ENCODE data around the gene TPT1. TPM values are rescaled to one million over a fixed set of nuclear protein-coding genes. Genes with fewer than 3 reads are reported as not detected.
A peak's percentile ranks its signal among the peaks of the same experiment; 100 is the strongest.

TPT1 gene
- total and polyA plus RNA-seq, 2 of the 13 experiments (the other 11 are each of a cell fraction or from before 2014, with no cell fraction given) = 2,953 to 3,594 TPM

DNA sequence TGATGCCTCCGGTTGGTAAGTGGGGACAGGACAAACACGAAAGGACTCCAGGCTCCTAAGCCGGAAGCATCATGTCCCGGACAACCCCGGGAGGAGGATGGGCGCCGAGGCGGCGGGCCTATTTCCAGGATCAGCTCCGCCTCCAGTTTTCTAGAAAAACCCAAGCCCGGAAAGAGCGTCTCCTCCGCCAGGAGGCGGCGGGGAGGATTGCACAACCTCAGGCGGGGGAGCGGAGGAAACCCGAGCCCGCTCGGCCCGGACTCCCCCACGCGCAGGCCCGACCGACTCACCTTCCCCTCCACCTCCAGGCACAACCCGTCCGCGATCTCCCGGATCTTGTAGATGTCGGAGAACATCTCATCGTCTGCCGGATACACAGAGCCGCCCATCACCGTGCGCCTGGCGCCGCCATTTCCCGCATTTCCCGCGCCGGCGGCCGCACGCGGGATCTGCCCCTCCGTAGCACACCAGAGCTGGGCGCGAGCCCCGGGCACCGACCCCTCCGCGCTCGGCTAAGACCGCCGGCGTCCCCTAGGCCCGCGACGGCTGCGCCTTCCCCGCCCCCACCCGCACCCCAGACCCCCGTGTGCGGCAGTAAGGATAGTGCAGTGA, 455 bp downstream of the TPT1 start:
- POLR2A ChIA-PET = interaction anchor here (0.6 to 3.7 kb wide), 16 partner anchors 9 to 263 kb away, joined by 3 to 73 read pairs (median 11); partner anchors contain the start of genes COG3 and SLC25A30
- peak; percentile 77 for DNase-seq (ENCODE audit: low spot score)
- TF ChIP-seq NR2F2 (IDR thresholded peaks at IDR 0.05; ENCODE audit: borderline replicate concordance, low read depth) (no peak), SMAD1 (CRISPR knock-in tag; IDR thresholded peaks at IDR 0.05; ENCODE audit: borderline replicate concordance, low read depth) (peak; percentile 33; the same call in 1 of the 2 replicates), ZNF17 (CRISPR knock-in tag; IDR thresholded peaks at IDR 0.05) (no peak), CAMTA2 (CRISPR knock-in tag; IDR thresholded peaks at IDR 0.05; ENCODE audit: borderline replicate concordance) (no peak), SKI (IDR thresholded peaks at IDR 0.05; ENCODE audit: partially characterized antibody) (peak; percentile 58), MXI1 (IDR thresholded peaks at IDR 0.05; ENCODE audit: borderline replicate concordance, low read depth, low read length) (peak; percentile 61; the same call in 1 of the 3 replicates), ELF1 (CRISPR knock-in tag; IDR thresholded peaks at IDR 0.05) (peak; percentile 52)
- TF ChIP-seq, protein P1, sequence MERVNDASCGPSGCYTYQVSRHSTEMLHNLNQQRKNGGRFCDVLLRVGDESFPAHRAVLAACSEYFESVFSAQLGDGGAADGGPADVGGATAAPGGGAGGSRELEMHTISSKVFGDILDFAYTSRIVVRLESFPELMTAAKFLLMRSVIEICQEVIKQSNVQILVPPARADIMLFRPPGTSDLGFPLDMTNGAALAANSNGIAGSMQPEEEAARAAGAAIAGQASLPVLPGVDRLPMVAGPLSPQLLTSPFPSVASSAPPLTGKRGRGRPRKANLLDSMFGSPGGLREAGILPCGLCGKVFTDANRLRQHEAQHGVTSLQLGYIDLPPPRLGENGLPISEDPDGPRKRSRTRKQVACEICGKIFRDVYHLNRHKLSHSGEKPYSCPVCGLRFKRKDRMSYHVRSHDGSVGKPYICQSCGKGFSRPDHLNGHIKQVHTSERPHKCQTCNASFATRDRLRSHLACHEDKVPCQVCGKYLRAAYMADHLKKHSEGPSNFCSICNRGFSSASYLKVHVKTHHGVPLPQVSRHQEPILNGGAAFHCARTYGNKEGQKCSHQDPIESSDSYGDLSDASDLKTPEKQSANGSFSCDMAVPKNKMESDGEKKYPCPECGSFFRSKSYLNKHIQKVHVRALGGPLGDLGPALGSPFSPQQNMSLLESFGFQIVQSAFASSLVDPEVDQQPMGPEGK (CRISPR knock-in tag; IDR thresholded peaks at IDR 0.05) = peak; percentile 48
- TF ChIP-seq, protein P2, sequence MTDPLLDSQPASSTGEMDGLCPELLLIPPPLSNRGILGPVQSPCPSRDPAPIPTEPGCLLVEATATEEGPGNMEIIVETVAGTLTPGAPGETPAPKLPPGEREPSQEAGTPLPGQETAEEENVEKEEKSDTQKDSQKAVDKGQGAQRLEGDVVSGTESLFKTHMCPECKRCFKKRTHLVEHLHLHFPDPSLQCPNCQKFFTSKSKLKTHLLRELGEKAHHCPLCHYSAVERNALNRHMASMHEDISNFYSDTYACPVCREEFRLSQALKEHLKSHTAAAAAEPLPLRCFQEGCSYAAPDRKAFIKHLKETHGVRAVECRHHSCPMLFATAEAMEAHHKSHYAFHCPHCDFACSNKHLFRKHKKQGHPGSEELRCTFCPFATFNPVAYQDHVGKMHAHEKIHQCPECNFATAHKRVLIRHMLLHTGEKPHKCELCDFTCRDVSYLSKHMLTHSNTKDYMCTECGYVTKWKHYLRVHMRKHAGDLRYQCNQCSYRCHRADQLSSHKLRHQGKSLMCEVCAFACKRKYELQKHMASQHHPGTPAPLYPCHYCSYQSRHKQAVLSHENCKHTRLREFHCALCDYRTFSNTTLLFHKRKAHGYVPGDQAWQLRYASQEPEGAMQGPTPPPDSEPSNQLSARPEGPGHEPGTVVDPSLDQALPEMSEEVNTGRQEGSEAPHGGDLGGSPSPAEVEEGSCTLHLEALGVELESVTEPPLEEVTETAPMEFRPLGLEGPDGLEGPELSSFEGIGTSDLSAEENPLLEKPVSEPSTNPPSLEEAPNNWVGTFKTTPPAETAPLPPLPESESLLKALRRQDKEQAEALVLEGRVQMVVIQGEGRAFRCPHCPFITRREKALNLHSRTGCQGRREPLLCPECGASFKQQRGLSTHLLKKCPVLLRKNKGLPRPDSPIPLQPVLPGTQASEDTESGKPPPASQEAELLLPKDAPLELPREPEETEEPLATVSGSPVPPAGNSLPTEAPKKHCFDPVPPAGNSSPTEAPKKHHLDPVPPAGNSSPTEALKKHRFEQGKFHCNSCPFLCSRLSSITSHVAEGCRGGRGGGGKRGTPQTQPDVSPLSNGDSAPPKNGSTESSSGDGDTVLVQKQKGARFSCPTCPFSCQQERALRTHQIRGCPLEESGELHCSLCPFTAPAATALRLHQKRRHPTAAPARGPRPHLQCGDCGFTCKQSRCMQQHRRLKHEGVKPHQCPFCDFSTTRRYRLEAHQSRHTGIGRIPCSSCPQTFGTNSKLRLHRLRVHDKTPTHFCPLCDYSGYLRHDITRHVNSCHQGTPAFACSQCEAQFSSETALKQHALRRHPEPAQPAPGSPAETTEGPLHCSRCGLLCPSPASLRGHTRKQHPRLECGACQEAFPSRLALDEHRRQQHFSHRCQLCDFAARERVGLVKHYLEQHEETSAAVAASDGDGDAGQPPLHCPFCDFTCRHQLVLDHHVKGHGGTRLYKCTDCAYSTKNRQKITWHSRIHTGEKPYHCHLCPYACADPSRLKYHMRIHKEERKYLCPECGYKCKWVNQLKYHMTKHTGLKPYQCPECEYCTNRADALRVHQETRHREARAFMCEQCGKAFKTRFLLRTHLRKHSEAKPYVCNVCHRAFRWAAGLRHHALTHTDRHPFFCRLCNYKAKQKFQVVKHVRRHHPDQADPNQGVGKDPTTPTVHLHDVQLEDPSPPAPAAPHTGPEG (CRISPR knock-in tag; IDR thresholded peaks at IDR 0.05) = peak; percentile 62; the same call in 1 of the 2 replicates
- TF ChIP-seq, protein P3, sequence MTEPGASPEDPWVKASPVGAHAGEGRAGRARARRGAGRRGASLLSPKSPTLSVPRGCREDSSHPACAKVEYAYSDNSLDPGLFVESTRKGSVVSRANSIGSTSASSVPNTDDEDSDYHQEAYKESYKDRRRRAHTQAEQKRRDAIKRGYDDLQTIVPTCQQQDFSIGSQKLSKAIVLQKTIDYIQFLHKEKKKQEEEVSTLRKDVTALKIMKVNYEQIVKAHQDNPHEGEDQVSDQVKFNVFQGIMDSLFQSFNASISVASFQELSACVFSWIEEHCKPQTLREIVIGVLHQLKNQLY (CRISPR knock-in tag; IDR thresholded peaks at IDR 0.05) = 0 out of 2 replicates have a peak, but pooled peaks have one; percentile 27
- TF ChIP-seq, protein P4, sequence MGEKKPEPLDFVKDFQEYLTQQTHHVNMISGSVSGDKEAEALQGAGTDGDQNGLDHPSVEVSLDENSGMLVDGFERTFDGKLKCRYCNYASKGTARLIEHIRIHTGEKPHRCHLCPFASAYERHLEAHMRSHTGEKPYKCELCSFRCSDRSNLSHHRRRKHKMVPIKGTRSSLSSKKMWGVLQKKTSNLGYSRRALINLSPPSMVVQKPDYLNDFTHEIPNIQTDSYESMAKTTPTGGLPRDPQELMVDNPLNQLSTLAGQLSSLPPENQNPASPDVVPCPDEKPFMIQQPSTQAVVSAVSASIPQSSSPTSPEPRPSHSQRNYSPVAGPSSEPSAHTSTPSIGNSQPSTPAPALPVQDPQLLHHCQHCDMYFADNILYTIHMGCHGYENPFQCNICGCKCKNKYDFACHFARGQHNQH (CRISPR knock-in tag; IDR thresholded peaks at IDR 0.05) = peak; percentile 30; the same call in 1 of the 2 replicates

More for the DNA sequence above, 455 bp downstream of the TPT1 start:
- Histone ChIP-seq H3K79me2 (ENCODE audit: insufficient read depth, low read length) (peaks cover 52% of the 10 kb centered on the region), H3K27me3 (ENCODE audit: control insufficient read depth in 1 of 2, insufficient read depth in 2 of 2, low read length in 2 of 2) (no peaks in the 10 kb centered on the region; a peak in 1 of 5 replicates), H3K9me3 (ENCODE audit: low read length) (no peaks in the 10 kb centered on the region), H3K9ac (ENCODE audit: insufficient read depth, low read depth, low read length) (peak overlapping the region; percentile 99), H2AFZ (ENCODE audit: low read length) (no peak overlapping the region), H4K20me1 (ENCODE audit: insufficient read depth, low read length) (peaks cover 51% of the 10 kb centered on the region), H3K4me1 (ENCODE audit: insufficient read depth, low read length) (peaks cover 56% of the 10 kb centered on the region), H3K4me2 (ENCODE audit: low read depth, low read length) (peak overlapping the region; percentile 93), H3K4me3 (replicated peaks in 1 of 3; ENCODE audit: insufficient read depth in 1 of 3, low read depth in 2 of 3, low read length in 3 of 3) (peak overlapping the region; percentile 92 to 99 (median 95)), H3K27ac (ENCODE audit: extremely low read length, insufficient read depth, low read length) (peak overlapping the region; percentile 98), H3K36me3 (replicated peaks in 1 of 2; ENCODE audit: control insufficient read depth in 1 of 2, insufficient read depth in 2 of 2, low read length in 2 of 2) (peaks cover 17 to 52% of the 10 kb centered on the region in 2 experiments)
- in situ Hi-C loops (cut with HindIII; ENCODE audit: extremely low pct_ligation_motif_present, low pct_unique_long_range_greater_than_20kb) = no loop called here
- 3% methylated on average over 11 of the region's 64 CpGs for WGBS (ENCODE audit: low lambda C conversion rate)
- intact Hi-C loops (cut with micrococcal nuclease; ENCODE audit: unreplicated experiment) = no loop called here
- CTCF ChIA-PET (ENCODE audit: low intra/inter-chr PET ratio, low total read pairs) = no interaction called here
- FAIRE-seq (no peak), ATAC-seq (peak; percentile 53)
- TSS peak; percentile 53 for BruUV-seq (replicated peaks)

All from HepG2 (cell line).